IMR-90 (cell line): Measurements from ENCODE around the gene PRKRA. TPM values are rescaled to one million over a fixed set of nuclear protein-coding genes. Genes with fewer than 3 reads are reported as not detected.

Experiments
- ATAC-seq: fragments of 200-7000 bp; cut with Tn5 transposase; 2 replicates; pipeline ENCODE4 v1.9.1; 2020; ENCODE audit warnings: low read depth, mild to moderate bottlenecking, moderate library complexity
- BruUV-seq: library from RNA; stranded (reverse); fragments of 400-500 nt; replicated peaks from 2 replicates; lab custom pipeline; 2021; lab: Mats Ljungman, UMichigan
- CTCF ChIA-PET: fragments of 300-600 bp; formaldehyde crosslinking; extraction: SDS; loops from one replicate; lab custom pipeline; 2021; ENCODE audit warnings: antibody characterized with exemption; lab: Yijun Ruan, JAX
- POLR2A ChIA-PET: fragments of 300-600 bp; sonication (Branson Sonifier 250); formaldehyde crosslinking; loops from one replicate; lab custom pipeline; 2022; ENCODE audit warnings: antibody characterized with exemption; ENCODE audit not compliant: unreplicated experiment; lab: Charles Lee
- DNase-seq: peaks from one replicate; pipeline ENCODE4 v3.0.0; 2013
- H2AFZ ChIP-seq: replicated peaks from 2 replicates; pipeline ENCODE3; 2013; ENCODE audit warnings: low read length, mild to moderate bottlenecking; ENCODE audit not compliant: poor library complexity
- H2AK5ac ChIP-seq: 2 replicates; pipeline ENCODE4 v1.6.1; 2013; ENCODE audit warnings: low read depth, low read length, inconsistent platforms
- H2AK9ac ChIP-seq: replicated peaks from 2 replicates; pipeline ENCODE3; 2013; ENCODE audit warnings: mild to moderate bottlenecking, low read depth, low read length, moderate library complexity; ENCODE audit not compliant: poor library complexity
- H2BK120ac ChIP-seq: 2 replicates; pipeline ENCODE4 v1.6.1; 2013; ENCODE audit warnings: low read depth, low read length, inconsistent platforms
- H2BK15ac ChIP-seq: 3 replicates; pipeline ENCODE4 v1.6.1; 2013; ENCODE audit warnings: low read depth, low read length, inconsistent platforms
- H2BK20ac ChIP-seq: 2 replicates; pipeline ENCODE4 v1.6.1; 2013; ENCODE audit warnings: low read depth, mild to moderate bottlenecking, inconsistent platforms, low read length, moderate library complexity
- H2BK5ac ChIP-seq: 2 replicates; pipeline ENCODE4 v1.6.1; 2013; ENCODE audit warnings: mild to moderate bottlenecking, low read depth, low read length, inconsistent platforms; ENCODE audit not compliant: poor library complexity, severe bottlenecking
- H3K14ac ChIP-seq: replicated peaks from 2 replicates; pipeline ENCODE4 v1.6.1; 2013; ENCODE audit warnings: low read depth, low read length, inconsistent platforms
- H3K18ac ChIP-seq: 2 replicates; pipeline ENCODE4 v1.6.1; 2013; ENCODE audit warnings: low read depth, low read length, control low read depth
- H3K23ac ChIP-seq: 2 replicates; pipeline ENCODE4 v1.6.1; 2013; ENCODE audit warnings: low read depth, low read length, inconsistent platforms
- H3K27ac ChIP-seq: 2 replicates; pipeline ENCODE4 v1.5.1; 2013; ENCODE audit warnings: mild to moderate bottlenecking, control low read depth, low read length; ENCODE audit not compliant: insufficient read depth
- H3K27me3 ChIP-seq: 2 replicates; pipeline ENCODE4 v1.6.1; 2013; ENCODE audit warnings: low read length; ENCODE audit not compliant: control insufficient read depth, insufficient read depth
- H3K36me3 ChIP-seq: 2 replicates; pipeline ENCODE4 v1.6.1; 2013; ENCODE audit warnings: low read length, mixed read lengths; ENCODE audit not compliant: control insufficient read depth, insufficient read depth
- H3K4ac ChIP-seq: 2 replicates; pipeline ENCODE4 v1.6.1; 2013; ENCODE audit warnings: low read depth, low read length, inconsistent platforms
- H3K4me1 ChIP-seq: 2 replicates; pipeline ENCODE4 v1.6.1; 2013; ENCODE audit warnings: low read length, mixed read lengths; ENCODE audit not compliant: control insufficient read depth, insufficient read depth
- H3K4me2 ChIP-seq: 2 replicates; pipeline ENCODE4 v1.6.1; 2013; ENCODE audit warnings: low read depth, mild to moderate bottlenecking, control low read depth, low read length, moderate library complexity
- H3K4me3 ChIP-seq: 2 replicates; pipeline ENCODE4 v1.5.1; 2013; ENCODE audit warnings: low read depth, mild to moderate bottlenecking, control low read depth, low read length, moderate library complexity; ENCODE audit not compliant: insufficient read depth
- H3K56ac ChIP-seq: 2 replicates; pipeline ENCODE4 v1.6.1; 2013; ENCODE audit warnings: low read length, inconsistent platforms; ENCODE audit not compliant: insufficient read depth; ENCODE audit errors: extremely low read depth
- H3K79me1 ChIP-seq, 2 experiments: 2 replicates each; pipeline ENCODE4 v1.6.1; 2013; ENCODE audit warnings: low read length in 2 of 2, inconsistent platforms in 1 of 2, low read depth in 1 of 2
- H3K9ac ChIP-seq: 2 replicates; pipeline ENCODE4 v1.6.1; 2013; ENCODE audit warnings: low read depth, low read length, control low read depth
- H3K9me1 ChIP-seq: 2 replicates; pipeline ENCODE4 v1.6.1; 2013; ENCODE audit warnings: low read length, inconsistent platforms; ENCODE audit not compliant: insufficient read depth
- H3K9me3 ChIP-seq: 2 replicates; pipeline ENCODE4 v1.6.1; 2013; ENCODE audit warnings: low read length; ENCODE audit not compliant: control insufficient read depth, insufficient read depth
- H4K20me1 ChIP-seq: 2 replicates; pipeline ENCODE4 v1.6.1; 2013; ENCODE audit warnings: low read length, inconsistent platforms; ENCODE audit not compliant: insufficient read depth
- H4K5ac ChIP-seq: 2 replicates; pipeline ENCODE4 v1.6.1; 2013; ENCODE audit warnings: mild to moderate bottlenecking, low read depth, low read length, control low read depth
- H4K8ac ChIP-seq, 2 experiments: 2 replicates each; pipeline ENCODE4 v1.6.1; 2013; ENCODE audit warnings: low read depth in 2 of 2, low read length in 2 of 2, control low read depth in 1 of 2, inconsistent platforms in 1 of 2
- H4K91ac ChIP-seq: 2 replicates; pipeline ENCODE4 v1.6.1; 2013; ENCODE audit warnings: low read depth, low read length, inconsistent platforms; ENCODE audit not compliant: insufficient read depth
- CEBPB ChIP-seq: IDR thresholded peaks from 2 replicates; pipeline ENCODE4 v1.6.1; 2012; ENCODE audit warnings: low read depth, low read length, improper control_type of control experiment
- ELK1 ChIP-seq: fragments of 150-350 bp; IDR thresholded peaks from 2 replicates; pipeline ENCODE4 v1.6.1; 2016; ENCODE audit warnings: low read depth, mild to moderate bottlenecking, low read length, moderate library complexity, borderline replicate concordance
- FOS ChIP-seq: fragments of 150-350 bp; IDR thresholded peaks from 2 replicates; pipeline ENCODE4 v1.6.1; 2016; ENCODE audit warnings: low read depth, low read length
- MAFK ChIP-seq: IDR thresholded peaks from 2 replicates; pipeline ENCODE4 v1.6.1; 2012; ENCODE audit warnings: low read depth, low read length, improper control_type of control experiment
- NFE2L2 ChIP-seq: fragments of 150-350 bp; IDR thresholded peaks from 2 replicates; pipeline ENCODE4 v1.6.1; 2016; ENCODE audit warnings: low read depth, mild to moderate bottlenecking, low read length
- RFX5 ChIP-seq: IDR thresholded peaks from 2 replicates; pipeline ENCODE4 v1.8.0; 2012; ENCODE audit warnings: low read depth, mild to moderate bottlenecking, low read length, moderate library complexity
- WGBS, 2 experiments: methylation state at CpG; one replicate each; pipeline versions ENCODE4 v1.1.5 to v1.1.7; 2013; ENCODE audit warnings: missing lambda C conversion rate in 2 of 2; ENCODE audit not compliant: insufficient read length in 1 of 2; ENCODE audit errors: extremely low coverage in 2 of 2; 5-methylcytosine and 5-hydroxymethylcytosine counted together
- dilution Hi-C: fragments of 300-500 bp; cut with HindIII; formaldehyde crosslinking; loops from one replicate; pipeline ENCODE4 v1.14.3; 2018; ENCODE audit warnings: low sequenced_read_pairs; ENCODE audit not compliant: unreplicated experiment
- in situ Hi-C: fragments of 300-500 bp; cut with MboI; formaldehyde crosslinking; loops from 3 replicates; pipeline ENCODE4 v1.14.3; 2019; ENCODE audit warnings: low sequenced_read_pairs, inconsistent platforms, mixed read lengths
- intact Hi-C: fragments of 100-400 bp; cut with micrococcal nuclease; formaldehyde crosslinking; loops from 2 replicates; pipeline ENCODE4 v1.10.0; 2022
- polyA plus RNA-seq, 3 experiments: library from polyadenylated mRNA; depleted of rRNA; stranded (reverse); fragments of >200 nt; gene quantifications; 2 replicates each; pipeline ENCODE4 v1.2.3, GENCODE V29; 2012; ENCODE audit warnings: low replicate concordance in 1 of 3
- total RNA-seq: library from RNA; depleted of rRNA; stranded (reverse); fragments of >200 nt; gene quantifications from 2 replicates; pipeline ENCODE4 v1.2.3, GENCODE V29; 2012

PRKRA gene
- total and polyA plus RNA-seq, 2 of the 4 experiments (the other 2 are of a cell fraction) = 39.5 to 53.6 TPM

GRCh38 chr2:178418426-178418825 lies 32.5 kb downstream of the PRKRA start:
- Histone ChIP-seq H3K27me3 (no peaks in the 10 kb centered on the region), H3K4me3 (no peak overlapping the region), H2AK9ac (no peak overlapping the region), H3K23ac (no peak overlapping the region), H3K9me3 (no peaks in the 10 kb centered on the region), H3K14ac (no peak overlapping the region), H2BK15ac (no peak overlapping the region), H2BK120ac (no peak overlapping the region), H2BK20ac (no peak overlapping the region), H3K9me1 (peaks cover 3% of the 10 kb centered on the region; the same call in 1 of the 2 replicates), H2AK5ac (no peak overlapping the region), H3K9ac (no peak overlapping the region), H2AFZ (no peak overlapping the region), H4K5ac (no peak overlapping the region), H3K27ac (no peak overlapping the region), H3K18ac (peak overlapping the region; percentile 50; the same call in 1 of the 2 replicates), H4K8ac (no peak overlapping the region), H2BK5ac (peak overlapping the region; percentile 2), H4K91ac (no peak overlapping the region), H3K4me1 (0 out of 2 replicates have a peak, but pooled peaks cover 2% of the 10 kb centered on the region), H3K56ac (no peak overlapping the region), H3K4me2 (peak overlapping the region; percentile 29; the same call in 1 of the 2 replicates), H4K20me1 (no peaks in the 10 kb centered on the region), H3K4ac (no peak overlapping the region), H3K36me3 (no peaks in the 10 kb centered on the region), H3K79me1 (peaks cover 20 to 40% of the 10 kb centered on the region in 2 experiments)
- no TSS peak for BruUV-seq
- CTCF ChIA-PET = interaction anchor here (0.9 to 2.7 kb wide), 10 partner anchors 11 to 306 kb away, joined by 3 to 18 read pairs (median 8); partner anchors contain the start of gene RBM45
- dilution Hi-C loops = no loop called here
- 0 out of 2 replicates have a peak, but pooled peaks have one; percentile 6 for ATAC-seq
- in situ Hi-C loops = loop anchor here (5.0 kb wide), 1 partner anchor 286 kb away; no protein-coding TSS in a partner anchor
- POLR2A ChIA-PET = interaction anchor here (0.6 kb wide), 1 partner anchor 37 kb away, joined by 4 read pairs; no protein-coding TSS in a partner anchor
- intact Hi-C loops = loop anchor here (2.0 kb wide), 1 partner anchor 438 kb away; no protein-coding TSS in a partner anchor
- TF ChIP-seq ELK1 (no peak), FOS (peak; percentile 70), RFX5 (no peak), NFE2L2 (no peak), MAFK (no peak), CEBPB (peak; percentile 76)
- peak; percentile 65 for DNase-seq
- no CpG with 5 or more reads among the region's 1 CpG for WGBS, 2 experiments
